Measurements from ENCODE around the gene MACROD2.
"Not testable (repeated sequence)": the region's sequence is repeated elsewhere in the genome, so short reads cannot be mapped to it uniquely, and the experiment has no call there.

Gene MACROD2

DNA sequence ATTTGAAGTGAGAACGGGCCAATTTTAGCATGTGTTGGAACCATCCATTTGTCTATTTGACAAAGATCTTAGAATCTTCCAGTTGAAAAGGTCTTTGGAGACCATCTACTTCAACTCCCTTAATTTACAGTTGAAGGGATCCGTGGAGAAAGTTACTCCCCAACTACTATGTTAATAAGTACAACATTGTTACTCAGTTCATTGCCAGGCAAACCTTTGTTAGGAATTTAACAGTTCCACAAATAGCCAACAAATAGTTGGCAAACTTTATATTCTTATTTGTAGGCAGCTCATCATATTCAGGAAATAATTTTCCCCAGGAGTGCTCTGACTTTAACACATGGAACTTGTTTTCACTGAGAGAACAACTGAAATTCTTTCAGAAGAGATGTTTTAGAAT lies 423.1 kb downstream of the MACROD2 start:
- DNase-seq: no peak

DNA sequence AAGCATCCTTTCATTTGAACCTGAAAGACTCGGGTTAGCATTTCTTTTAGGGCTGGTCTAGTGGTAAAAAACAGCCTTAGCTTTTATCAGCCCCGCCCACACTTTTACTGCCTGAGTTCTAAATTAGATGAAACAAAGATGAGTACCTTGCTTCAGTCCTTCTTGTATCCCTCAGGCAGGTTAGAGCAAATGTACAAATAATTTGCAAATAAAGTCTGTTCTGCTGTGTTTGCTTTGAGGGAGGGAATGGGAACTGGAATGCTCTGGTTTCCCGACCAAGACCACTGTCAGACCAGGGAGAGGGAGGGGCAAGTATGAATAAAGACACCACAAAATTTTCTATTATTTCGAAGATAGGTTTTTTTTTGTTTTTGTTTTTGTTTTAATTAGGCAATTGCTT lies 427.6 kb downstream of the MACROD2 start:
- DNase-seq: no peak

DNA sequence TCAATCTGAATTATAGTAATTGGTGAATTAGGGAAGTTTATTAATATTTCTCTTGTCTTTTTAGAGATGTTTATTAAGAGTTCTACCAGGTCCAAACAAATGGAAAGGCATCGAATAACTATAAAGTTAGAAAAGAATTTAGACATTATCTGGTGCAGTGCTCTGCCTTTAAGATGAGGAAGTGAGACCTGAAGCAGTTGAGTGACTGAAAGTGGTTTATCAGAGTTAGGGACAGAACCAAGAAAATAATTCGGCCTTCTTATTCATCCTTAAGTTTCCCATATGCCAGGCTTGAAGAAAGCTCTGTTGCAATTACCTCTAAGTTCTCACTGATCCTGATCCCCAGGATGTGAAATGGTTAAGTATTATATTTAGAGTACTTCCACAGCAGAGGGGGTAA lies 436.3 kb downstream of the MACROD2 start:
- no peak for DNase-seq

- no peak for DNase-seq
Observed at GRCh38 chr20:14432085-14432484, 436.8 kb downstream of the MACROD2 start.

- DNase-seq: no peak
Observed at GRCh38 chr20:14432597-14432996, 437.3 kb downstream of the MACROD2 start.

- no peak for DNase-seq
Observed at GRCh38 chr20:14434384-14435136, 439.2 kb downstream of the MACROD2 start.

DNA sequence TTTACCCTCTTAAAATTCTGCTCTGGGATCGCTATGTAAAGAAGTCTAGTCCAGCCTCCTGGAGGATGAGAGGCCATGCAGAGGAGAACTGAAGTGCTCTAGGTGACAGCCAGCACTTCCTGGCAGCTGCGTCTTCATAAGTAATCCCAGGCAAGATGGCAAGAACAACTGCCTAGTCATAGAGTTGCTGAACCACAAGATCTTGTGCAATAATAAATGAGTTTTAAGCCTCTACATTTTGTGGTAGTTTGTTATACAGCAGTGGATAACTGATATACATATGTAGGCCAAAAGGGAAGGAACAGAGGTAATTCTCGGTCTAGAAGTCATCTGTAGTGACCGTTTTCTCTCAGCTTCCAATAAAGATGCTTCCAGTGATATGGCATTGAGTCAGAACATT lies 445.9 kb downstream of the MACROD2 start:
- no peak for DNase-seq

DNA sequence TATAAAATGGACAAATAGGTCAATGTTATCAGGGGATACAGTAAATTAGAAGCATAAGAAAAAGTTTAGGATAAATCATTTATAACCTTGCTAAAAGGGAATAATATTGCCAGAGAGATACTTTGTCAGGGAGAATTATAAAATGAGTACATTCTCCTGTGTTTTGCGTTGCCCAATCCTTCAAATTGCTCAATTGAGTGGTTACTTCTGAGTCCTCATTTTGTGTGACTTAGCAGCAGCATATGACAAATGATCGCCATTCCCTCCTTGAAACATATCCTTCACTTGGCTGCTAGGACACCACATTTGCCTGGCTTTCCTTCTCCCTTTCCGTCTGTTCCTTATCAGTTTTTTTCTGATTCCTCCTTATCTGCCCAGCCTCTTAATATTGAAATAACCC lies 448.8 kb downstream of the MACROD2 start:
- no peak for DNase-seq

DNA sequence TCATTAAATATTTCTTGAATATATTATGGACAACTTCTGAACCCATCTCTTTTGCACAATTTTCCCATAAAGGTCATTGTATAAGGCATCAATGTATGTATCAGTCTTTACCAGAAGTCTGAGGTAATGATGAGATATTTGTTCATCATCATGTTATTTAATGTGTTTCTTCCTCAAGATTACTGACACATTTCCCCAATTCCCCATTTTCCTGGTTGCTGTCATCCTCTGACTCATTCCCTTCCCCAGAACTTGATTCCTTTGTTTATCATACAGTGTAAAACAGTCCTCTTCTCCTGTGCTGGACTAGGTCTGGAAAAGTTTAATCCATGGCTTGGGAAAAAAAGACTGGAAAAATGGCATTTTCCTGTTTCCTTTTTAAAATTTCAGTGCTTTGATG lies 450.0 kb downstream of the MACROD2 start:
- no peak for DNase-seq

GRCh38 chr20:14445902-14446301 lies 450.6 kb downstream of the MACROD2 start:
- no peak for DNase-seq

- no peak for DNase-seq
Observed at GRCh38 chr20:14446446-14446845, 451.1 kb downstream of the MACROD2 start.

GRCh38 chr20:14449323-14449722 lies 454.0 kb downstream of the MACROD2 start:
- no peak for DNase-seq

- no peak for DNase-seq
Observed at GRCh38 chr20:14450256-14450655, 454.9 kb downstream of the MACROD2 start.

GRCh38 chr20:14451458-14451857 lies 456.1 kb downstream of the MACROD2 start:
- DNase-seq: no peak

DNA sequence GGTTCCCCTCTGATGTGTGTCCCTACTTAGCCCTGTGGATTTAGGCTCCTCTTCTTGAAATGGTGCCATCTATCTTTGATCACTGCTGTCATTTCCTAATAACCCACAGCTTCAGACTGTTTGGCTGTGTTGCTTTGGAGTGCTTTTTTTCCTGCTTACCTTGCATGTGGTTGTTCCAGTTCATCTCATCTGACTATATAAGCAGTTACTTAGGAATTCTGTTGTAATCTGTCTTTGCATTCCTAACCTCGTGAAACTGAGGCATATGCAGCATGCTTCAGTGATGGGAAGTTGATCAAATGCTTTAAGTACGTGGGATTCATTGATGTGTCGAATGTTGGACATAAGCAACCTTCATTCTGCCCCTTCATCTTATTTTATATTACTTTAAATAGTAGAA lies 457.9 kb downstream of the MACROD2 start:
- no peak for DNase-seq

DNA sequence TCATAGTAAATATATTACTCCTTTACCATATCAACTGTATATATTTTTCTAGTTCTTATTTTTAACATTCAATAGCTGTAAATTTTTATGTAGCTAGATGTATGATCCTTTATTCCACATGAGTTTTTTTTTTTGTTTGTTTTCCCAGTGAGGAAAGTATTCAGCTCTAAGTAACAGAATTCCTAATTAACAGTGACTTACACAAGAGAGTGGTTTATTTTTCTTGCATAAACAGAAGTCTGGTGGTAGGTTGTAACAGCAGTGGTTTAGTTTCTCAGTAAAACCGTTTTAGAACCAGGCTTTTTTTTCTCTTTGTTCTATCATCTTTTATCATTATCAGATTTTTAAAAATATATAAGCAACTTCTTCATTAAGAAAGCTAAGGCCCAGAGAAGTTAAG lies 459.0 kb downstream of the MACROD2 start:
- no peak for DNase-seq

- DNase-seq: not testable (repeated sequence)
Observed at GRCh38 chr20:14467104-14467827, 471.9 kb downstream of the MACROD2 start.

DNA sequence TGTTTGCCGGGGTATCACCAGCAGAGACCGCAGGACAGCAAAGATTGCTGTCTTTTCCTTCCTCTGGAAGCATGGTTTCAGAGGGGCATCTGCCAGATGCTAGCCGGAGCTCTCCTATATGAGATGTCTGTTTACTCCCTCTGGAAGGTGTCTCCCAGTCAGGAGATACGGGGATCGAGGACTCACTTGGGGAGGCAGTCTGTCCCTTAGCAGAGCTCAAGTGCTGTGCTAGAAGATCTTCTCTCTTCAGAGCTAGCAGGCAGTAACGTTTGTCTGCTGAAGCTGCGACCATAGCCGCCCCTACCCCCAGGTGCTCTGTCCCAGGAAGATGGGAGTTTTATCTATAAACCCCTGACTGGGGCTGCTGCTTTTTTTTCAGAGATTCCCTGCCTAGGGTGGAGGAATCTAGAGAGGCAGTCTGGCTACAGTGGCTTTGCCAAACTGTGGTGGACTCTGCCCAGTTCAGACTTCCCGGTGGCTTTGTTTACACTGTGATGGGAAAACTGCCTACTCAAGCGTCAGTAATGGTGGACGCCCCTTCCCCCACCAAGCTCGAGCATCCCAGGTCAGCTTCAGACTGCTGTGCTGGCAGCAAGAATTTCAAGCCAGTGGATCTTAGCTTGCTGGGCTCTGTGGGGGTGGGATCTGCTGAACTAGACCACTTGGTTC lies 475.0 kb downstream of the MACROD2 start:
- DNase-seq: no peak

- no peak for DNase-seq
Observed at GRCh38 chr20:14470977-14471661, 475.8 kb downstream of the MACROD2 start.

GRCh38 chr20:14477125-14477524 lies 481.8 kb downstream of the MACROD2 start:
- no peak for DNase-seq

DNA sequence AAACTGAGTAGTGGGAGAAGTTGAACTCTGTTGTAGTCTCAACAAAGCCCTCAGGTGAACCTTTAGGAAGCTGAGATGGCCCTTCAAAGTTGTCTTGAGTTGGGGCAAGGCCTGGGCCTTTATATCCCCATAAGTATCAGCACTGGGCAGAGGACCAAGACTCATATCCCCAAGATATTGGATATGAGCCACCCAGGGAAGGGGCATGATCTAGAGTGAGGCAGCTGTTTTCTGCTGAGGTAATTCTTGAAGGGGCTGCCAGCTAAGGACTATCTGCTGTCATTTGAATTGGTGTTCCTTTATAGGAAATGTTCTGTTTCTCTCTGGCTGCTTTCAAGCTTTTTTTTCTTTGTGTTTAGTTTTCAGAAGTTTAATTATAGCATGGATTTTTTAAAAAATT lies 482.8 kb downstream of the MACROD2 start:
- DNase-seq: no peak

DNA sequence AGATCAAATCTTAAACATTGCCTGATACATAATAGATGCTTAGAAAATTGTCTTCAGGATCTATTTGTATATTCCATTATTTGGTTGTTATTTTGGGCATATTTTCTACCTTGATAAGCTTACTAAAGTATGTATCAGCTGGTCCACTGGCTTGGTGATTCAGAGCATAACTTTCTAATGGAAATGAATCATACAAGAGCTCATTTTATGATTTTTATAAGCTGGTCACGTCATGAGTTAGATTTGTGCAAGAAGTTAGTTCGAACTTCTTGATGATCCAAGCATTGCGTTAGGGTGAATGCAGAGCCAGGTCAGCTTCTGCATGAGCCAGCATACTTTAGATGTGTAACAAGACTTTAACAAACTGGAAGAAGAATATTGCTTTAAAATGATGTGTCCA lies 486.5 kb downstream of the MACROD2 start:
- no peak for DNase-seq

DNA sequence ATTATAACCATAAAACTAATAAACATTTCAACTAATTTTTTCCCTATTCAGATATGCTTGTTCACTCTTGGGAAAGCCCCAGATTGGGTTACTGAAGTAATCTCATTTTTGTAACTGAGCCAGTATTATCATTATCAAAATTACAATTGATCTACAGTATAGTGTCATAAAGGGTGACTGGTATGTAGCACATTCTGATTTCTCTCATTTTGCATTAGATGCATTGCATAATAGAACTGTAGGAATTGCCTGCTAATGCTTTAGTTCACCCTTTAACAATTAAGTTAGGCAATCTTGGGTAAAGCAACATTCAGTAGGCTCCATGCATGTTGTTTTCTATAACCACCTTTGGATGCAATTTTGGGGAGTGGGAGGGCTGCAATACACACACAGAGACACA lies 492.9 kb downstream of the MACROD2 start:
- DNase-seq: no peak
